NB4 (cell line): ENCODE measurements around the gene HSD17B2.

Source experiments
- MYC ChIP-seq: IDR thresholded peaks from 2 replicates; pipeline ENCODE4 v1.6.1; 2011; ENCODE audit warnings: low read depth, low read length
- POLR2A ChIP-seq: IDR thresholded peaks from 2 replicates; pipeline ENCODE4 v1.6.1; 2011; ENCODE audit warnings: mild to moderate bottlenecking; ENCODE audit not compliant: insufficient read length; ENCODE audit errors: extremely low read depth
- TF ChIP-seq, protein P1 (sequence below): IDR thresholded peaks from one replicate; pipeline ENCODE4 v1.5.1; 2012; ENCODE audit warnings: low read depth, low read length
- TF ChIP-seq, protein P2 (sequence below): IDR thresholded peaks from 2 replicates; pipeline ENCODE4 v1.6.1; 2011; ENCODE audit warnings: low read depth, low read length

GRCh38 chr16:81994485-81994884, 40.6 kb upstream of the HSD17B2 start:
- TF ChIP-seq, protein P1, sequence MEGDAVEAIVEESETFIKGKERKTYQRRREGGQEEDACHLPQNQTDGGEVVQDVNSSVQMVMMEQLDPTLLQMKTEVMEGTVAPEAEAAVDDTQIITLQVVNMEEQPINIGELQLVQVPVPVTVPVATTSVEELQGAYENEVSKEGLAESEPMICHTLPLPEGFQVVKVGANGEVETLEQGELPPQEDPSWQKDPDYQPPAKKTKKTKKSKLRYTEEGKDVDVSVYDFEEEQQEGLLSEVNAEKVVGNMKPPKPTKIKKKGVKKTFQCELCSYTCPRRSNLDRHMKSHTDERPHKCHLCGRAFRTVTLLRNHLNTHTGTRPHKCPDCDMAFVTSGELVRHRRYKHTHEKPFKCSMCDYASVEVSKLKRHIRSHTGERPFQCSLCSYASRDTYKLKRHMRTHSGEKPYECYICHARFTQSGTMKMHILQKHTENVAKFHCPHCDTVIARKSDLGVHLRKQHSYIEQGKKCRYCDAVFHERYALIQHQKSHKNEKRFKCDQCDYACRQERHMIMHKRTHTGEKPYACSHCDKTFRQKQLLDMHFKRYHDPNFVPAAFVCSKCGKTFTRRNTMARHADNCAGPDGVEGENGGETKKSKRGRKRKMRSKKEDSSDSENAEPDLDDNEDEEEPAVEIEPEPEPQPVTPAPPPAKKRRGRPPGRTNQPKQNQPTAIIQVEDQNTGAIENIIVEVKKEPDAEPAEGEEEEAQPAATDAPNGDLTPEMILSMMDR, result peak; percentile 49
- TF ChIP-seq POLR2A, result no peak
- TF ChIP-seq, protein P2, sequence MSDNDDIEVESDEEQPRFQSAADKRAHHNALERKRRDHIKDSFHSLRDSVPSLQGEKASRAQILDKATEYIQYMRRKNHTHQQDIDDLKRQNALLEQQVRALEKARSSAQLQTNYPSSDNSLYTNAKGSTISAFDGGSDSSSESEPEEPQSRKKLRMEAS, result no peak
- no peak for TF ChIP-seq MYC
